ENCODE data around the gene BCAP31.
"Not testable (repeated sequence)": the region's sequence is repeated elsewhere in the genome, so short reads cannot be mapped to it uniquely, and the experiment has no call there.

BCAP31 gene

GRCh38 chrX:153709726-153710674 is 14.2 kb downstream of the BCAP31 start:
- Mint-ChIP-seq H3K9me3 (no peaks in the 10 kb centered on the region), H3K36me3 (ENCODE audit: insufficient read depth) (peaks cover 25% of the 10 kb centered on the region), H3K4me1 (peaks cover 12% of the 10 kb centered on the region), H3K4me3 (no peak overlapping the region), H3K27me3 (no peaks in the 10 kb centered on the region), H3K27ac (ENCODE audit: low read depth) (no peak overlapping the region)
- DNase-seq (ENCODE audit: low spot score in 2 of 2) (no peak), ATAC-seq (replicated peaks; ENCODE audit: extremely low read depth, poor library complexity, severe bottlenecking) (no peak)

- ATAC-seq (replicated peaks; ENCODE audit: extremely low read depth, poor library complexity, severe bottlenecking), result no peak
- DNase-seq (ENCODE audit: low spot score in 2 of 2), result no peak
Observed at GRCh38 chrX:153708415-153708814, 15.8 kb downstream of the BCAP31 start.

GRCh38 chrX:153707406-153707805 is 16.8 kb downstream of the BCAP31 start:
- Mint-ChIP-seq H3K9me3 (no peaks in the 10 kb centered on the region), H3K4me3 (no peak overlapping the region)
- DNase-seq (ENCODE audit: low spot score in 2 of 2), result no peak

More at GRCh38 chrX:153708415-153708814, 15.8 kb downstream of the BCAP31 start:
- Mint-ChIP-seq H3K4me1 (peaks cover 9% of the 10 kb centered on the region), H3K27ac (ENCODE audit: low read depth) (no peak overlapping the region), H3K9me3 (no peaks in the 10 kb centered on the region), H3K27me3 (no peaks in the 10 kb centered on the region), H3K36me3 (ENCODE audit: insufficient read depth) (peaks cover 18% of the 10 kb centered on the region), H3K4me3 (no peak overlapping the region)

GRCh38 chrX:153706799-153707198 is 17.4 kb downstream of the BCAP31 start:
- Mint-ChIP-seq H3K4me3 (no peak overlapping the region), H3K27me3 (no peaks in the 10 kb centered on the region), H3K9me3 (no peaks in the 10 kb centered on the region), H3K4me1 (peaks cover 7% of the 10 kb centered on the region), H3K36me3 (ENCODE audit: insufficient read depth) (peaks cover 14% of the 10 kb centered on the region), H3K27ac (ENCODE audit: low read depth) (peak overlapping the region; percentile 70)
- DNase-seq (ENCODE audit: low spot score in 2 of 2) (no peak), ATAC-seq (replicated peaks; ENCODE audit: extremely low read depth, poor library complexity, severe bottlenecking) (no peak)

More at GRCh38 chrX:153707406-153707805, 16.8 kb downstream of the BCAP31 start:
- Mint-ChIP-seq H3K36me3 (ENCODE audit: insufficient read depth) (peaks cover 16% of the 10 kb centered on the region), H3K4me1 (peaks cover 7% of the 10 kb centered on the region), H3K27me3 (no peaks in the 10 kb centered on the region), H3K27ac (ENCODE audit: low read depth) (peak overlapping the region; percentile 70)
- no peak for ATAC-seq (replicated peaks; ENCODE audit: extremely low read depth, poor library complexity, severe bottlenecking)

- not testable (repeated sequence) for H3K27me3 Mint-ChIP-seq; H3K4me1 Mint-ChIP-seq; H3K9me3 Mint-ChIP-seq; ATAC-seq (replicated peaks; ENCODE audit: extremely low read depth, poor library complexity, severe bottlenecking); H3K4me3 Mint-ChIP-seq; DNase-seq (ENCODE audit: low spot score in 2 of 2); H3K36me3 Mint-ChIP-seq (ENCODE audit: insufficient read depth)
- peak overlapping the region; percentile 41 for H3K27ac Mint-ChIP-seq (ENCODE audit: low read depth)
Observed at GRCh38 chrX:153705403-153706060, 18.7 kb downstream of the BCAP31 start.

- peak overlapping the region; percentile 41 for H3K27ac Mint-ChIP-seq (ENCODE audit: low read depth)
- H3K36me3 Mint-ChIP-seq (ENCODE audit: insufficient read depth); ATAC-seq (replicated peaks; ENCODE audit: extremely low read depth, poor library complexity, severe bottlenecking); DNase-seq (ENCODE audit: low spot score in 2 of 2); H3K9me3 Mint-ChIP-seq; H3K27me3 Mint-ChIP-seq; H3K4me3 Mint-ChIP-seq; H3K4me1 Mint-ChIP-seq: not testable (repeated sequence)
Observed at GRCh38 chrX:153704631-153705402, 19.4 kb downstream of the BCAP31 start.

- DNase-seq (ENCODE audit: low spot score in 2 of 2) (no peak), ATAC-seq (replicated peaks; ENCODE audit: extremely low read depth, poor library complexity, severe bottlenecking) (no peak)
- H3K4me1 Mint-ChIP-seq, result peaks cover 7% of the 10 kb centered on the region
- H3K9me3 Mint-ChIP-seq, result no peaks in the 10 kb centered on the region
- no peak overlapping the region for H3K4me3 Mint-ChIP-seq
- H3K27ac Mint-ChIP-seq (ENCODE audit: low read depth), result no peak overlapping the region
- no peaks in the 10 kb centered on the region for H3K27me3 Mint-ChIP-seq
- H3K36me3 Mint-ChIP-seq (ENCODE audit: insufficient read depth), result peaks cover 4% of the 10 kb centered on the region
Observed at GRCh38 chrX:153704021-153704526, 20.1 kb downstream of the BCAP31 start.

- ATAC-seq (replicated peaks; ENCODE audit: extremely low read depth, poor library complexity, severe bottlenecking), result no peak
- Mint-ChIP-seq H3K36me3 (ENCODE audit: insufficient read depth) (peaks cover 1% of the 10 kb centered on the region), H3K4me3 (no peak overlapping the region), H3K27me3 (no peaks in the 10 kb centered on the region), H3K27ac (ENCODE audit: low read depth) (no peak overlapping the region), H3K9me3 (no peaks in the 10 kb centered on the region), H3K4me1 (peaks cover 7% of the 10 kb centered on the region)
- no peak for DNase-seq (ENCODE audit: low spot score in 2 of 2)
Observed at GRCh38 chrX:153703036-153703370, 21.2 kb downstream of the BCAP31 start.

- ATAC-seq (replicated peaks; ENCODE audit: extremely low read depth, poor library complexity, severe bottlenecking), result no peak
Observed at GRCh38 chrX:153702336-153703035, 21.7 kb downstream of the BCAP31 start.

GRCh38 chrX:153701706-153702105 is 22.5 kb downstream of the BCAP31 start:
- Mint-ChIP-seq H3K4me3 (no peak overlapping the region), H3K9me3 (no peaks in the 10 kb centered on the region), H3K4me1 (peaks cover 6% of the 10 kb centered on the region), H3K27ac (ENCODE audit: low read depth) (no peak overlapping the region), H3K27me3 (no peaks in the 10 kb centered on the region), H3K36me3 (ENCODE audit: insufficient read depth) (peaks cover 5% of the 10 kb centered on the region)
- ATAC-seq (replicated peaks; ENCODE audit: extremely low read depth, poor library complexity, severe bottlenecking) (no peak), DNase-seq (ENCODE audit: low spot score in 2 of 2) (no peak)

More at GRCh38 chrX:153702336-153703035, 21.7 kb downstream of the BCAP31 start:
- Mint-ChIP-seq H3K4me1 (peaks cover 7% of the 10 kb centered on the region), H3K36me3 (ENCODE audit: insufficient read depth) (peaks cover 1% of the 10 kb centered on the region), H3K27me3 (no peaks in the 10 kb centered on the region), H3K9me3 (no peaks in the 10 kb centered on the region), H3K4me3 (no peak overlapping the region), H3K27ac (ENCODE audit: low read depth) (no peak overlapping the region)
- no peak for DNase-seq (ENCODE audit: low spot score in 2 of 2)

GRCh38 chrX:153700967-153701366 is 23.2 kb downstream of the BCAP31 start:
- H3K27me3 Mint-ChIP-seq, result no peaks in the 10 kb centered on the region
- H3K4me1 Mint-ChIP-seq, result no peaks in the 10 kb centered on the region
- ATAC-seq (replicated peaks; ENCODE audit: extremely low read depth, poor library complexity, severe bottlenecking) (no peak), DNase-seq (ENCODE audit: low spot score in 2 of 2) (no peak)
- no peak overlapping the region for H3K27ac Mint-ChIP-seq (ENCODE audit: low read depth)
- H3K4me3 Mint-ChIP-seq, result no peak overlapping the region
- H3K9me3 Mint-ChIP-seq, result no peaks in the 10 kb centered on the region
- H3K36me3 Mint-ChIP-seq (ENCODE audit: insufficient read depth), result peaks cover 4% of the 10 kb centered on the region
